HG03342 (cell line): ENCODE data around the gene HSD11B1L.
"Not testable (repeated sequence)": the region's sequence is repeated elsewhere in the genome, so short reads cannot be mapped to it uniquely, and the experiment has no call there.

Source experiments
- ATAC-seq: cut with Tn5 transposase; IDR thresholded peaks from one replicate; pipeline ENCODE4 v1.9.1; 2021; ENCODE audit warnings: mild to moderate bottlenecking, moderate library complexity; ENCODE audit not compliant: unreplicated experiment

Gene HSD11B1L

DNA sequence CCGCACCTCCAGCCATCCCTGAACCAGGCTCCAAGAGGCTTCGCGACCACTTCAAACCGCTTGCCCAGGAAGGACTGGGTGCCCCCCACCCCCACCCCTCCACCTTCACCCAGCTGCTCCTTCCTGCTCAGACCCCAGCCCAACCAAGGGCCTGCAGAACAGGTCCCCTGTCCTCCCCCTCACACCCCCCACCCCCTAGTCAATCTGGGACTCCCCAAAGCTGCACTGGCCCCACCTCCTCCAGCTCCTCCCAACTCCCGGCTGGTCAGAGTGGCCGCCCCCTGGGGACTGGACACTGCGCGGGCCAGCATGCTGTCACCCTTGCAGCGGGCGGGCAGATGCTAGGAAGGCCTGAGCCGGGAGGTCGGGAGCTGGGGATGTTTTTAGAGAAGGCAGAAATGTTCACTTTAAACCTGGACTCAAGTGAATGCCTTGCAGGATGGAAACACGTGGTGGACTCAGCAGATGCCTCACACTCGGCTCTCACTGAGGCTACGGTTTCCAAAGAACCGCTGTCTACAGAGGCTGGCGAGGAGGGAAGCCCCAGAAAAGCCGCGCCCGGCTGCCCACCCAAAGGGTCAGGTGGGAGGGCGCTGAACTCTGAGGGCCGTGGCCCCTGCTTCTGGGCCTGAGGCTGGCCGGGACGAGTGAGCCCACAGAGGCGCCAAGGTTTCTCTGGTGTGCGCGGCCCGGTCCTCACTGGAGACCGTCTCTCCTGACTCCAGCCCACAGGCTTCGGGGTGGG lies 17.2 kb downstream of the HSD11B1L start:
- no peak for ATAC-seq

DNA sequence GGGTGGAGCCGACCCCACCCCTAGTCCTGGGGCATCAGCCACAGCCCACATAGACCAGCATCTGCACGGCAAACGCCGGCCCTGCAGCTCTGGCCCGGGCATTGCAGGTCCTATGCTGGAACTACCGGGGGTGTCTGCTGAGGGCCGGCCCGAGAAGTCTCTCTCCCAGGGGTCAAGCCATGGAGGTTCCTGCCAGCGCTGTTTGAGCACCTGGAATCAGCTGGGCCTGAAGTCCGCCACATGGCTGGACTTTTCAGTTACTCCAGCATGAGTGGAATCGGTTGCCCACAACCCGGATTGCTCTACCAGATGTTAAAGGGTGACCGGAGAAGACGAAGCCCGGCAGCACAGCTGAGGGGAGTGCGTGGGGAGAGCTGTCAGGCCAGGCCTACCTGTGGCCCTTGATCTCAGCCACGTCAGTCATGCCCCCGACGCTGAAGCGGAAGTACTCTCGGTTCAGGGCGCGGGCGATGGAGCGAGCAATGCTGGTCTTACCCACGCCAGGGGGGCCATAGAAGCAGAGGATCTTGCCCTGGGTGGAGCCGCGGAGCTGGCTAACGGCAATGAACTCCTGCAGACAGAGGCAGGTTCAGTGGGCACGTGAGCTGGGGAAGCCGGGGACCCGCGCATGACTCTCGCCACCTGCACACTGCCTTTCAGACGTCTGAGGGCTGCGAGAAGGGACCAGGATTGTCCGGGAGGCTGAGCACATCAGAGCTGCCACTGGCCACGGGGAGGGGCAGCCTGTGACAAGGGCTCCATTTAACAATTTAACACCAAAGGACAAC lies 18.0 kb downstream of the HSD11B1L start:
- no peak for ATAC-seq

DNA sequence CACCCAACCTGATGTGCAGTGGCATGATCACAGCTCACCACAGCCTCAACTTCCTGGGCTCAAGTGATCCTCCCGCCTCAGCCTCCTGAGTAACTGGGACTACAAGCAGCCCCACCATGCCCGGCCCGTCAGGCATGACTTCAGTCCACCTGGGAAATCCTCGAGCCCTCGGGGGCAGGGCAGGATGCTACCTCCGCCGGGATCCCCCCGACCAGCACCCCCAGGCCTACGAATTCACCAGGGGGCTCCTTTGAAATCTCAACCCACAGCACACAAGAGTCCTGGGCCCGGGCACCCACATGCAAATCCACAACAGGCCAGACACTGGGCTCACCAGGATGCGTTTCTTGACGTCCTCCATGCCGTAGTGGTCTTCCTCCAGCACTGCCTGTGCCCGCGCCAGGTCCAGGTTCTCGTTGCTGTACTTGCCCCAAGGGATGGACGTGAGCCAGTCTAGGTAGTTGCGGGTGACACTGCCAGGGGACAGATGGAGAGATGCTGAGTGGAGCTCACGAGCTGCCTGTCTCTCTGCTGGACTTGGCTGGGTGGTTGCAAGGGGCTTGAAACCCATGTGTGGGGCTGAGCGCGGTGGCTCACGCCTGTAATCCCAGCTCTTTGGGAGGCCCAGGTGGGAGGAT lies 19.7 kb downstream of the HSD11B1L start:
- no peak for ATAC-seq

DNA sequence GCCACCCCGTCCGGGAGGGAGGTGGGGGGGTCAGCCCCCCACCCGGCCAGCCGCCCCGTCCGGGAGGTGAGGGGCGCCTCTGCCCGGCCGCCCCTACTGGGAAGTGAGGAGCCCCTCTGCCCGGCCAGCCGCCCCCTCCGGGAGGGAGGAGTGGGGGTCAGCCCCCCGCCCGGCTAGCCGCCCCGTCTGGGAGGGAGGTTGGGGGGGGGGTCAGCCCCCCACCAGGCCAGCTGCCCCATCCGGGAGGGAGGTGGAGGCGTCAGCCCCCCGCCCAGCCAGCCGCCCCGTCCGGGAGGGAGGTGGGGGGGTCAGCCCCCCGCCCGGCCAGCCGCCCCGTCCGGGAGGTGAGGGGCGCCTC lies 21.2 kb downstream of the HSD11B1L start:
- not testable (repeated sequence) for ATAC-seq

DNA sequence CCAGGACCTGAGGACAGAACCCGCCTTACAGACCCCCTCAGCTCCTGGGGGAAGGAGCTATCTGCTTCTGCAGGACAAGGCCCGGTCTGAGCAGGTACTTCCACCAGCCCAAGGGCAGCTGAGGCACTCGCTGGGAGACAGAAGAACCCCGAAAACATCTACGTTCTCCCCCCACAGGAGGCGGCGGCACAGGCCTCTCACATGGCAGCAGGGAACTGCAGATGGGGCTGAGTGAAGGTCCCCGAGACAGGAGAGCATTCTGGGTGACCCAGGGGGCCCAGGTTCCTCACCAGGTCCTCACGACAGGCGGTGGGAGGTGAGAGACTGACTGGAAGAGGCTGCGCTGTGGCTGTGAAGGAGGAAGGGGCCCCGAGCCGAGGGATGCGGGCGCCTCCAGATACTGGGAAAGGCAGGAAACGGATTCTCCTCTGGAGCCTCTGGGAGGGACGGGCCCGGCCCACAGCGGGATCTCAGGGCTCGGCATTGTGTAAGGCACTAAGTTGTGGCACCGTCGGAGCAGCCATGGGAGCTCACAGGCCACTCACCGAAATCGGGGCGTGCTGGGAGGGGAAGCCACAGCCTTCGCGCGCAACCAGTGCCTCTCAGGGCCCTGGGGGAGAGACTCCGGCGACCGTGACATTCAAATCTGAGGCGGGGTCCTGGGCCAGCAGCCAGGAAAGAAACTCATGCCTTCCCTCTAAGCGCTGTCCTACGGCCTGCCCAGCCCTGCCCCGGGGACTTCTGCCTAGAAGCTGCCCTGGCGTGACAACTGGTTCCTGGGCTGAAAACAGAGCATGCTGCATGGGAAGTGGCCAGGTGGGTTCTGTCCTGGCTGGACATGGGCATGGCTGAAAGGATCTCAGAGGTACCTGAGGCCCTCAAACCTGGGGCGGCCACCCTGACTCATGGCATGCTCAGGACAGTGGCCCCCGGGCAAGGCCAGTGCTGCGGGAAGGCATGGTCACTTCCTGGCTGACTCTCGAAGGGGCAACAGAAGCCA lies 23.3 kb downstream of the HSD11B1L start:
- no peak for ATAC-seq

DNA sequence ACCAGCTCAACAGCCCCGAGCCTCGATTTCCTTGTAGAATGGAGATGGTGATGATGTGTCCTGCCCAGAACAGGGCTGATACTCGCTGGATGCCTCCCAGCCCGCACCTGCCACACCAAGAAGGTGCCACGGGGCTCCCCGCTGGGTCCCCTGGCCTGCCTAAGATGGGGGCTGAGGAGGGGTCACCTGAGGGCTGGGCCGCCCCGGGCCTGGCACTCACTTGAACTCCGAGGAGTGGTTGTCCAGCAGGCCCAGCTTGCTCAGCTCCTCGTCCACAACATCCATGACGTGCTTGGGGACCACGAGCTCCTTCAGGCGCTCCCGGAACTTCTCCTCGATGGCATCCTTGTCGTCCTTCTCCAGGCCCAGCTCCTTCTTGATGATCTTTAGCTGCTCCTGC lies 24.7 kb downstream of the HSD11B1L start:
- no peak for ATAC-seq

DNA sequence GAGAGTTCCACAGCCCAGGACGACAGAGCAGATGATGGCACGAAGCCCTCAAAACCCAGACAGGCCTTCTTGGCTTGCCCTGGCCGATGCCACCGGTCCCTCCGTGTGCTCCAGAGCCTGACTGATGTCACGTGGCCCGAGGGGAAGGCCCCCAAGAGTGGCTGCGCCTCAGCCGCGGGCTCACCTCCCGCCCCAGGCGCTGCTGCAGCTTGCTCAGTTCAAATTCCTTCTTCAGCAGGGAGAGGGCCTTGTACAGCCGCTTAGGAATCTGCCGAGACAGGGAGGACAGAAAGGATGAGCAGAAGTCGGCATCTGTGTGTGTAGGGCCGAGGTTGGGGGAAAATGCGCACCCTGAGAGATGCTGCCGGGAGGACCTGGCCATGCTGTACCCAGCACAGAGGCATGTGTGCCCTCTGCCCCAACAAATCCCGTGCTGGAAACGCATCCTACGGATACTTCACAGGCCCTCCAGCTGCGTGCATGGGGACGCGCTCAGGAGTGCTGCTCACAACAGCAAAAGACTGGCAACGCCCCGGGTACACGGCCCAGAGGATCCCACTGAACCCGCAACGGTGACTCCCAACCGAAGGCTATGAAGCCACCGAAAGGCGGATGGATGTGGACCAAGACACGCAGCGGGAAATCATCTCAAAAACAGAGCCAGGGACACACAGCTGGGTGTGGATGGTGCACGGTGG lies 26.2 kb downstream of the HSD11B1L start:
- no peak for ATAC-seq

DNA sequence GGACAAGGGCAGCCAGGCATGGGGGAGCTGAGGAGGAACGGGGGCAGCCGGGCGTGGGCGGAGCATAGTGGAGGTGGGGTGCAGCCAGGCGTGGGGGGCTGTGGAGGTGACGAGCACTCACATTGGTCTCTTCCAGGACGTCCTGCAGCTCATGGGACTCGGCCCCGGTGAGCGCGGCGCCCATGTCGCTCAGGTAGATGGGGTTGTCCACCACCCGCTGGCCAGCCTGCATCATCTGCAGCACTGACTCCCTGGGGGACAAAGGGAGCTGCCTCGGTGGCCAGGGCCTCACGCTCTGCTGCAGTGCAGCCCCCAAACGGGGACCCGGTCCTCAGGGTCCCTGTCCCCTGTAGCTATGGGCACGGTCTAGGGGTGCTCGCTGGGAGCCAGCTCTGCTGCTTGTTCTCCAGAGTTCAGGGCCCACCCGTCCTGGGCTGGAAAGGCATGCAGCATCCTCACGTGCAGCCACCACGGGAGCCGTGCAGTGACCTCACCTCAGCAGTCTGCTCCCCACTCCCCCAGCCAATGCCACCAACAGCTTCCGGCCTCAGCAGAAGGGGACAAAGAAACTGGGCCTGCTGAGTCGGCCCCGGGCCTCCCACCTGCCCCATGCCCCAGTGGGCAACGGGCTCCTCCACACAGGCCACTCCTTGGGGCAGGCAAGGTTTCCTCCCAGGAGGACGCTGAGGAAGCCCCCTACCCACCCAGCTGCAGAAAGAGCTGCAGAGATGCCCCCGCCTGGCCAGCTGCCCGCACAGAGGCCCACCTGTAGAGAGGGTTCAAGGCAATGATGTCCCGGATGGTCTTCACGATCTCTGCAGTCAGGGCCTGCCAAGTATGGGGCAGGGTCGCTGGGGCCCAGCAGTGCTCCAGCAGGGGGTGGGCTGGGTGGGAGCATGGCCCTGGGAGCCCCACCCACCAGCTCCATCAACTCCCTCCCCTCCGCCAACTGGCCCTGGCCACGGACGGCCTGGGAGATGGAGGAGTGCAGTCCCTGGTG lies 27.0 kb downstream of the HSD11B1L start:
- ATAC-seq = no peak

DNA sequence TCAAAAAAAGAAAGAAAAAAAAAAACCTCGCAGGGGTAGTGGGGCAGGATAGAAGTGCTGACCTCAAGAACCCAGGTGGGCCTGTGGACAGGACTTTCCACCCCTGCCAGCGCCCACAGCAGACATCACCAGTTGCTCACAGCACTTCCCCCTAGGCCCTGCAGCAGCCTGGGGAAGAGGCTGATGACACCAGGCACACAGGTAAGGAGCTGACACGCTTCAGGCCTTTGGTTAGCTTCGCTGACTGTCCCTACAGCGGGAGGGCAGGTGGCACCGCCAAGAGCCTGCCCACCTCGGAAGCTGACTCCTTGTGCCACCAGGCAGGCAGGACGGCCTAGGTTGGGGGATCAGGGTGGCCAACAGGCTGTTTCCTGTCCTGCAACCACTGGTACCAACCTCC lies 30.2 kb downstream of the HSD11B1L start:
- ATAC-seq = no peak

DNA sequence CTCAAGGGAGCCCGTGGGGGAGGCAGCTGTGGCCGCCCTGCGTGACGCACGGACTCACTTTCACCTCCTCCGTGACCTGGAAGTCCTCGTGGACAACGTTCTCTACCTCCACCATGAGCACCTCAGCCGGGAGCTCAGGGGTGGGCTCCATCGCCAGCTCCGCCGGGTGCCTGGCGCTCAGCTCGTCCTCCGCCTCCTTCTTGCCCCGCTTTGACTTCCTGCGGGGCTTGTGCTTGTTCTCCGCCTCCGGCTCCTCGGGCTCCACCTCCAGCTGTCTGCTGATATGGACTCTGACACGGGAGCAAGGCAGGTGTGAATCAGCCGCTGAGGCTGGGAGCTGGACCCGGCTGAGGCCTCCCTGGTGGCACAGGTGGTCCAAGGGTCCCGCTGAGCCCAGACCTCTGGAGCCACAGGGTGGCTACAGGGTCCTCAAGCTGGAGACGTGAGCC lies 30.9 kb downstream of the HSD11B1L start:
- ATAC-seq = no peak

DNA sequence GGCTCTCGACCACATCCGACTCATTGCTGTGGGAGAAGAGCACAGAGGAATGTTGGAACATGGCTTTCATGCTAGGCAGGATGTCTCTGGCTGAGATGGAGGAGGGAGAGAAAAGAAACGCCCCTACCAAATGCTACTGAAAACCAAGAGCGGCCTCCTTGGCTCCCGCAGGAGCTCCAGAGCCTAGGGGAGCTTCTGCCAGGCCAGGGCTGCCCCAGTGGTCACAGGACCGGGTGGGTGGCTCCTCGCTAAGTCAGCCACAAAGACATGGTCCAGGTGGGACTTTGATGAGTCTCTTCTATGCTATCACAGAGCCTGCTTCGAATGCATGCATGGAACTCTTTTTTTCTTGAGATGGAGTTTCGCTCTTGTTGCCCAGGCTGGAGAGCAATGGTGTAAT lies 32.4 kb downstream of the HSD11B1L start:
- no peak for ATAC-seq

DNA sequence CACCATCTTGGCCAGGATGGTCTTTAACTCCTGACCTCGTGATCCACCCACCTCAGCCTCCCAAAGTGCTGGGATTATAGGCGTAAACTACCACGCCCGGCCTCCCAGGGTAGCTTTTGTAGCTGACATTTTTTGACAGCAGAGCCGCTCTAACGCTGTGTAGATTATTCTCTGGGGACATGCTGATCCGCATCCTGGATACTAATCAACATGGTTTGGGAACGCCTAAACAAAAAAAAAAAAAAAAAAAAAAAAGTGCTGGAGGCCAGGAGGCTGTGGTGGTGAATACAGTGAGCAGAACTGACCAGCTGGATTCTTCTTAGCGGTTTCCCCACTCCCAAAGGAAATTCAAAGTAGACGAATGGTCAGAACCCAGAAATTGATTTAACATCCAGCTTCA lies 34.0 kb downstream of the HSD11B1L start:
- no peak for ATAC-seq

DNA sequence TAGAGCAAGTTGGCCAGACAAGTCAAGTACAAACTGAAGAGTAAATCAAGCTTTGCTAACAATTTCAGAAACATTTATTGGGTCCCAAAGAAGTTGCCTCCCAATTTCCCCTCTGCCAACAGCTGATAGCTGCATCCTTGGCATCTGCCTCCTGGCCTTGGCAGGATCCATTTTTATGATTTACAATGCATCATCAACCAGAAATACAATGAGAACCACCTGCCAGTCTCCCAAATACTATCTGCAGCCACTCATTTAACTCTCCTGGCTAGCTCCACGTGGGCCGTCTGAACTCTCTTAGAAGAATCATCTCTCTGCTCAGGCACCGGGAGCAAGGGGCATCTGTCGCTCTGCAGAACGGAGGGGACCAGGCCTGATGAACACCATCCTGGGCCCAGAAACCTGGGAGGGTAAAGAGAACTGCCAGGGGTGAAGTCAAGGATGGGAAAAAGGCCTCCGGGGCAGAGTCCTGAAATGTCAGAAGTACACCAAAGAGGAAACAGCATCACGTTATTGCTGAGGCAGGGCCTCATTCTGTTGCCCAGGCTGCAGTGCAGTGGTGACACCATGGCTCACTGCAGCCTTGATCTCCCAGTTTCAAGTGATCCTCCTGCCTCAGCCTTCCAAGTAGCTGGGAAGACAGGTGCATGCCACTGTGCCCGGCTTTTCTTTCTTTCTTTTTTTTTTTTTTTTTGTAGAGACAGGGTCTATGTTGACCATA lies 36.5 kb downstream of the HSD11B1L start:
- no peak for ATAC-seq

DNA sequence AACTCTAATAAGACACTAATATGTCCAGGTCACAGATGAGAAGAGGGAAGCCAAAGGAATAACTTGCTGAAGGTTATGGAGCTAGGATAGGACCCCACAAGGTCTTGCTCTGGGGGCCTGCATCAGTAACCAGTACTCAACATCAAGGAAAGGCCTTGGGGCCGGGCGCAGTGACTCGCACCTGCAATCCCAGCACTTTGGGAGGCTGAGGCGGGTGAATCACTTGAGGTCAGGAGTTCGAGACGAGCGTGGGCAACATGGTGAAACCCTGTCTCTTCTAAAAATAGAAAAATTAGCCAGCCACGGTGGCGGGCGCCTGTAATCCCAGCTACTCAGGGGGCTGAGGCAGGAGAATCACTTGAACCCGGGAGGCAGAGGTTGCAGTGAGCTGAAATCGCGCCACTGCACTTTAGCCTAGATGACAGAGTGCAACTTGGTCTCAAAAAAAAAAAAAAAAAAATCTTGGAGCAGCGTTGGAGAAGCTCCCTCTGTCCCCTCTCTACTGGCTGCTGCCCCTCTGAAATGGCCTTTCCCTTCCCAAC lies 37.3 kb downstream of the HSD11B1L start:
- ATAC-seq = no peak

DNA sequence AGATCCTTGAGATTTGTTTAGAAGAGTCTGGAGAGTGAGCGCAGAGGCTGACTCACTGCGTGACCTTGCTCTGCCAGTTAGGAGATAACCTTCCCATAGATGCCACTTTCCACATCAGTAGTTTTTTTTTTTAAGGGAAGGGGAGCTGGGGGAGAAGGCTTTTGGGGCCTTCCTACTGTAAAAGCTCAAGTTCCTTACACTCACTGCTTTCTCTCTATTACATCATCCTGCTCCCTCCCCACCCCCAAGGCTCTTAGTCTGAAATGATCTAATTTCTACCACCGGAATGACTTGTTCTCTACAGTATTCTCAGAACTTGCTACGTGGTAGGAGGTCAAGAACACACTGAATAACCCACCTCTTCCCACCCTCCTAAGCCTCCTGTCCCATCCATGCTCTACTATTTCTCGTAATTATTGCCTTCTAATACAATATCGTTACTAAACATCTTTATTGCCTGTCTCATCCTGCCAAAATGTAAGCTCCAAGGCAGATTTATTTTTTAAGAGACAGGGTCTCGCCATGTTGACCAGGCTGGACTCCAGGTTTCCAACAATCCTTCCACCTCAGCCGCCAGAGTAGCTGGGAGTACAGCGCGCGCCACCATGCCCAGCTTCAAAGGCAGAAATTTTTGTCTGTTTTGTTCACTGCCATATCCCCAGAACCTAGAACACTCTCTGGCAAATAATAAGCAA lies 37.9 kb downstream of the HSD11B1L start:
- ATAC-seq = no peak

DNA sequence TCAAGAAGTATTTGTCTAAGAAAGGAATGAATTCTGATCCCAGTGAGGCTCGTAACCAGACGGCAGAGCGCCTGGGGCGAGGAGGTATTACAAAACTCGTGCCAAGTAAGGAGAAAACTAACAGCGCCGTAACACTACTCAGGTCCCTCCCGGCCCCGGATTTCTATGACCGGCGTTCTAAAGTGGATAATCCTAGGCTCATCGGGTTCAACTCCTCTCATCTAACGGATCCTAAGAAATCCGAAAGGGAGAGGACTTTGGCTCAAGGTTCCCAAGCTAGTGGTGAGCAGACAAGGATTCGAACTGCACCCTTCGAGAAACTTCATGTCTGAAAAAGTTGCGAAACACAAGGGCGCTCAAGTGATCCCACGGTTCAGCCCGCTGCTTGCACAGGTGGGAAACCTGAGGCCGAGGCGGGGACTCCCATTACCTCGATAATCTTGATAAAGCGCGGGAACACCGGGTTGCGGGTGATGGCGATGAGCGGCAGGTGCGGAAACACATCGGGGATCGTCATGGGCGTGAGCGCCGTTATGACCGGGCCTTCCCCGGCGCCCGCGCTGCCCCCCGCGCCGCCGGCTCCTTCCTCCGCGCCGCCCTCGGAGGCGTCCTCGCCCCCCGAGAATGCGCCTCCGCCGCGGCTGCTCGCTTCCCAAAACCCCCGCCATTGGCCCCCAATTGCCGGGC lies 38.6 kb downstream of the HSD11B1L start:
- peak; percentile 3 for ATAC-seq
